ENCODE results near the gene UBE2Z. TPM values are rescaled to one million over a fixed set of nuclear protein-coding genes. Genes with fewer than 3 reads are reported as not detected.

UBE2Z gene
- total and polyA plus RNA-seq, 2 donors (not counting 1 experiment from before 2014, with no cell fraction given): 56.2 to 121 TPM

DNA sequence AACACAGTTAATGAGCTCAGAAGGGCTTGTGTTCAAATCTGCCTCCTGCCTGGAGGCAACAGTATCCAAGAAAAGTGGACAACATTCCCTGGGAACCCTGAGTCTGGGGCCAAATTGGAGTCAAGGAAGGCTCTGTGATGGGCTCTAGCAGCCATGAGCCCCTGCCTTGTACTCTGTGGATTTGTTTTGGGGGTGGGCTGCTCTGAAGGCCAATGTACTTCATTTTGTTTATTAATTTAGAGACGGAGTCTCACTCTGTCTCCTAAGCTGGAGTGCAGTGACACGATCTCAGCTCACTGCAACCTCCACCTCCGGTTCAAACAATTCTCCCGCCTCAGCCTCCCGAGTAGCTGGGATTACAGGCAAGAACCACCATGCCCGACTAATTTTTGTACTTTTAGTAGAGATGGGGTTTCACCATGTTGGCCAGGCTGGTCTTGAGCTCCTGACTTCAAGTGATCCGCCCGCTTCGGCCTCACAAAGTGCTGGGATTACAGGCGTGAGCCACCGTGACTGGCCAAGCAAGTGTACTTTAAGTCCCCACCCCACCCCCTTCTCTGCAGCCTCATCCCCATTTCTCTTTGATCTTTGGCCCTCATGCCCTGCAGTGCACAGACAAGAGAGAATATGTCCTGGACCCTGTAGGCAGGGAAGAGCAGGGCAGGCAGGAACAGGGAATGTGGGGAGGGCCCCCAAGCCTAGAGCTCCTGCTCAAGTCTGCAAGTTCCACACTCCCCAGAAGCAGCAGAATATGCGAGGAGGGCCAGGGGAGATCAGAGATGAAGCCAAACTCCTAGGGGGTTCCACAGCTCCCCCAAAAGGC lies 62.9 kb downstream of the UBE2Z start:
- Histone ChIP-seq H3K9ac (ENCODE audit: low read length) (no peak overlapping the region), H3K4me3 (ENCODE audit: control extremely low read depth in 1 of 5, extremely low read depth in 1 of 5, insufficient read depth in 1 of 5, low read depth in 2 of 5, low read length in 4 of 5) (no peak overlapping the region), H3K27me3 (replicated peaks in 1 of 4; ENCODE audit: control extremely low read depth in 1 of 4, control insufficient read depth in 3 of 4, insufficient read depth in 4 of 4, low read length in 3 of 4) (peaks cover 0 to 8% (median 1%) of the 10 kb centered on the region in 4 experiments), H3K27ac (ENCODE audit: low read length in 2 of 2) (no peak overlapping the region), H3K36me3 (replicated peaks in 1 of 2; ENCODE audit: control extremely low read depth in 1 of 2, control insufficient read depth in 1 of 2, extremely low read depth in 1 of 2, insufficient read depth in 2 of 2, low read length in 1 of 2) (no peaks in the 10 kb centered on the region), H3K79me2 (ENCODE audit: control insufficient read depth, insufficient read depth, low read length) (no peaks in the 10 kb centered on the region), H3K4me2 (replicated peaks; ENCODE audit: low read depth, low read length, poor library complexity, severe bottlenecking) (no peak overlapping the region), H4K20me1 (ENCODE audit: control insufficient read depth, insufficient read depth, low read length, poor library complexity, severe bottlenecking) (no peaks in the 10 kb centered on the region), H3K4me1 (ENCODE audit: control insufficient read depth in 2 of 2, insufficient read depth in 2 of 2, low read length in 2 of 2) (no peaks in the 10 kb centered on the region), H3K9me3 (ENCODE audit: control extremely low read depth in 1 of 3, control insufficient read depth in 2 of 3, insufficient read depth in 1 of 3, low read length in 2 of 3) (no peaks in the 10 kb centered on the region), H2AFZ (ENCODE audit: insufficient read depth, low read depth, low read length, poor library complexity, severe bottlenecking) (no peak overlapping the region)
- no peak for TF ChIP-seq EZH2 (IDR thresholded peaks at IDR 0.05; ENCODE audit: borderline replicate concordance, insufficient read depth, low read depth, low read length, poor library complexity, severe bottlenecking)
- TF ChIP-seq, protein P1, sequence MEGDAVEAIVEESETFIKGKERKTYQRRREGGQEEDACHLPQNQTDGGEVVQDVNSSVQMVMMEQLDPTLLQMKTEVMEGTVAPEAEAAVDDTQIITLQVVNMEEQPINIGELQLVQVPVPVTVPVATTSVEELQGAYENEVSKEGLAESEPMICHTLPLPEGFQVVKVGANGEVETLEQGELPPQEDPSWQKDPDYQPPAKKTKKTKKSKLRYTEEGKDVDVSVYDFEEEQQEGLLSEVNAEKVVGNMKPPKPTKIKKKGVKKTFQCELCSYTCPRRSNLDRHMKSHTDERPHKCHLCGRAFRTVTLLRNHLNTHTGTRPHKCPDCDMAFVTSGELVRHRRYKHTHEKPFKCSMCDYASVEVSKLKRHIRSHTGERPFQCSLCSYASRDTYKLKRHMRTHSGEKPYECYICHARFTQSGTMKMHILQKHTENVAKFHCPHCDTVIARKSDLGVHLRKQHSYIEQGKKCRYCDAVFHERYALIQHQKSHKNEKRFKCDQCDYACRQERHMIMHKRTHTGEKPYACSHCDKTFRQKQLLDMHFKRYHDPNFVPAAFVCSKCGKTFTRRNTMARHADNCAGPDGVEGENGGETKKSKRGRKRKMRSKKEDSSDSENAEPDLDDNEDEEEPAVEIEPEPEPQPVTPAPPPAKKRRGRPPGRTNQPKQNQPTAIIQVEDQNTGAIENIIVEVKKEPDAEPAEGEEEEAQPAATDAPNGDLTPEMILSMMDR (IDR thresholded peaks at IDR 0.05): no peak
- Mint-ChIP-seq H3K4me3 (no peak overlapping the region), H3K4me1 (no peaks in the 10 kb centered on the region), H3K27me3 (peaks cover 44% of the 10 kb centered on the region), H3K9me3 (ENCODE audit: insufficient read depth) (no peaks in the 10 kb centered on the region), H3K27ac (no peak overlapping the region)
- no peak for DNase-seq
- ATAC-seq (ENCODE audit: low read depth): no peak
- CTCF ChIA-PET: no interaction called here
- 85% methylated on average over 7 of the region's 12 CpGs for WGBS (ENCODE audit: insufficient coverage)
- intact Hi-C loops (cut with micrococcal nuclease): no loop called here
- POLR2A ChIA-PET: no interaction called here

DNA sequence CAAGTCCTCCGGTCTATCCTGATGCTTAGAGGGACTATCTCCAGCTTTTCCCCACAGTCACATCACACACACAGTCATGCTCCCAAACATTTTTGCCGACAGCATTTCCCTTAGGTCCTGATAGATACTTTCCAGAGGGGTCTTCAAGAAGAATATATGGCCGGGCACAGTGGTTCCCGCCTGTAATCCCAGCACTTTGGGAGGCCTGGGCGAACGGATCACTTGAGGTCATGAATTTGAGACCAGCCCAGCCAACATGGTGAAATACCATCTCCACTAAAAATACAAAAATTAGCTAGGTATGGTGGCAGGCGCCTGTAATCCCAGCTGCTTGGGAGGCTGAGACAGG lies 64.5 kb downstream of the UBE2Z start:
- no peak overlapping the region for H3K27ac Mint-ChIP-seq

More for the DNA sequence above, 64.5 kb downstream of the UBE2Z start:
- no peaks in the 10 kb centered on the region for H3K4me1 ChIP-seq (ENCODE audit: control insufficient read depth in 2 of 2, insufficient read depth in 2 of 2, low read length in 2 of 2)
- H4K20me1 ChIP-seq (ENCODE audit: control insufficient read depth, insufficient read depth, low read length, poor library complexity, severe bottlenecking): no peaks in the 10 kb centered on the region
- H3K9me3 ChIP-seq (ENCODE audit: control extremely low read depth in 1 of 3, control insufficient read depth in 2 of 3, insufficient read depth in 1 of 3, low read length in 2 of 3): no peaks in the 10 kb centered on the region
- ChIA-PET CTCF (no interaction called here), POLR2A (interaction anchor here (0.7 kb wide), 1 partner anchor 535 kb away, joined by 6 read pairs; no protein-coding TSS in a partner anchor)
- no peak for DNase-seq
- TF ChIP-seq, protein P1 (IDR thresholded peaks at IDR 0.05): no peak
- no peak for TF ChIP-seq EZH2 (IDR thresholded peaks at IDR 0.05; ENCODE audit: borderline replicate concordance, insufficient read depth, low read depth, low read length, poor library complexity, severe bottlenecking)
- 69% methylated on average over 3 of the region's 7 CpGs for WGBS (ENCODE audit: insufficient coverage)
- no peak overlapping the region for H3K4me2 ChIP-seq (replicated peaks; ENCODE audit: low read depth, low read length, poor library complexity, severe bottlenecking)
- H3K79me2 ChIP-seq (ENCODE audit: control insufficient read depth, insufficient read depth, low read length): no peaks in the 10 kb centered on the region
- no peaks in the 10 kb centered on the region for H3K9me3 Mint-ChIP-seq (ENCODE audit: insufficient read depth)
- no peaks in the 10 kb centered on the region for H3K36me3 ChIP-seq (replicated peaks in 1 of 2; ENCODE audit: control extremely low read depth in 1 of 2, control insufficient read depth in 1 of 2, extremely low read depth in 1 of 2, insufficient read depth in 2 of 2, low read length in 1 of 2)
- no peak for ATAC-seq (ENCODE audit: low read depth)
- H3K27me3 ChIP-seq (replicated peaks in 1 of 4; ENCODE audit: control extremely low read depth in 1 of 4, control insufficient read depth in 3 of 4, insufficient read depth in 4 of 4, low read length in 3 of 4): peaks cover 0 to 8% (median 1%) of the 10 kb centered on the region in 4 experiments
- no peak overlapping the region for H3K27ac ChIP-seq (ENCODE audit: low read length in 2 of 2)
- H3K27me3 Mint-ChIP-seq: peaks cover 42% of the 10 kb centered on the region
- no peak overlapping the region for H3K4me3 ChIP-seq (ENCODE audit: control extremely low read depth in 1 of 5, extremely low read depth in 1 of 5, insufficient read depth in 1 of 5, low read depth in 2 of 5, low read length in 4 of 5)
- no peaks in the 10 kb centered on the region for H3K4me1 Mint-ChIP-seq
- no peak overlapping the region for H3K4me3 Mint-ChIP-seq
- intact Hi-C loops (cut with micrococcal nuclease): no loop called here
- no peak overlapping the region for H2AFZ ChIP-seq (ENCODE audit: insufficient read depth, low read depth, low read length, poor library complexity, severe bottlenecking)
- no peak overlapping the region for H3K9ac ChIP-seq (ENCODE audit: low read length)

All from B cell (primary cell).